B cell (primary cell): ENCODE results near the gene TSPAN16. TPM values are rescaled to one million over a fixed set of nuclear protein-coding genes. Genes with fewer than 3 reads are reported as not detected.

Experiments
- ATAC-seq: fragments of 200-7000 bp; cut with Tn5 transposase; one replicate; pipeline ENCODE4 v1.10.0; 2021; ENCODE audit warnings: low read depth, mild to moderate bottlenecking, moderate number of reproducible peaks, moderate library complexity
- CTCF ChIA-PET: fragments of 350-600 bp; sonication (Branson Sonifier 250); formaldehyde crosslinking; loops from one replicate; lab custom pipeline; 2021; ENCODE audit warnings: antibody characterized with exemption, inconsistent platforms; lab: Charles Lee
- POLR2A ChIA-PET: fragments of 350-600 bp; sonication (Branson Sonifier 250); formaldehyde crosslinking; loops from one replicate; lab custom pipeline; 2021; ENCODE audit warnings: antibody characterized with exemption; lab: Charles Lee
- DNase-seq: peaks from one replicate; pipeline ENCODE4 v3.0.0; 2013
- H2AFZ ChIP-seq: 2 replicates; pipeline ENCODE4 v1.6.1; 2012; ENCODE audit warnings: mild to moderate bottlenecking, low read depth, low read length; ENCODE audit not compliant: insufficient read depth, poor library complexity, severe bottlenecking
- H3K27ac ChIP-seq, 2 donors: 1 replicate in 1 of 2; 2 replicates in 1 of 2; pipeline ENCODE4 v1.5.1; 2012 to 2013; ENCODE audit warnings: low read length in 2 of 2, mild to moderate bottlenecking in 2 of 2, moderate library complexity in 1 of 2
- H3K27me3 ChIP-seq, 4 experiments: fragments of 200-600 bp in 1 of 4; sonication (generic) in 1 of 4; replicated peaks in 1 of 4; 1 replicate in 2 of 4; 2 replicates in 2 of 4; pipeline versions ENCODE4 v1.6.1 to v1.7.0; 2013 to 2016; ENCODE audit warnings: low read length in 3 of 4, mild to moderate bottlenecking in 2 of 4, mixed read lengths in 1 of 4, moderate library complexity in 1 of 4; ENCODE audit not compliant: insufficient read depth in 4 of 4, control insufficient read depth in 3 of 4; ENCODE audit errors: control extremely low read depth in 1 of 4
- H3K36me3 ChIP-seq, 2 experiments: replicated peaks in 1 of 2; 1 replicate in 1 of 2; 2 replicates in 1 of 2; pipeline versions ENCODE4 v1.6.1 to v1.7.1; 2013; ENCODE audit warnings: low read length in 1 of 2; ENCODE audit not compliant: insufficient read depth in 2 of 2, control insufficient read depth in 1 of 2; ENCODE audit errors: control extremely low read depth in 1 of 2, extremely low read depth in 1 of 2
- H3K4me1 ChIP-seq, 2 donors: fragments of 200-600 bp in 1 of 2; sonication (generic) in 1 of 2; 1 replicate in 1 of 2; 2 replicates in 1 of 2; pipeline versions ENCODE4 v1.5.1 to v1.6.1; 2013 to 2017; ENCODE audit warnings: low read length in 2 of 2; ENCODE audit not compliant: control insufficient read depth in 2 of 2, insufficient read depth in 2 of 2
- H3K4me2 ChIP-seq: replicated peaks from 2 replicates; pipeline ENCODE3; 2012; ENCODE audit warnings: mild to moderate bottlenecking, low read depth, low read length; ENCODE audit not compliant: poor library complexity, severe bottlenecking
- H3K4me3 ChIP-seq, 5 experiments: fragments of 200-600 bp in 1 of 5; sonication (generic) in 1 of 5; 1 replicate in 3 of 5; 2 replicates in 2 of 5; pipeline versions ENCODE4 v1.5.1 to v1.7.0; 2011 to 2016; ENCODE audit warnings: low read length in 4 of 5, mild to moderate bottlenecking in 4 of 5, low read depth in 2 of 5, control low read depth in 1 of 5, moderate library complexity in 1 of 5; ENCODE audit not compliant: insufficient read depth in 1 of 5; ENCODE audit errors: control extremely low read depth in 1 of 5, extremely low read depth in 1 of 5
- H3K79me2 ChIP-seq: fragments of 200-600 bp; sonication (generic); one replicate; pipeline ENCODE4 v1.6.0; 2016; ENCODE audit warnings: low read length; ENCODE audit not compliant: control insufficient read depth, insufficient read depth
- H3K9ac ChIP-seq: fragments of 200-600 bp; sonication (generic); 2 replicates; pipeline ENCODE4 v1.6.1; 2017; ENCODE audit warnings: mild to moderate bottlenecking, low read length, moderate library complexity
- H3K9me3 ChIP-seq, 3 donors: one replicate each; pipeline versions ENCODE4 v1.6.1 to v1.7.1; 2013; ENCODE audit warnings: low read length in 2 of 3; ENCODE audit not compliant: control insufficient read depth in 2 of 3, insufficient read depth in 1 of 3; ENCODE audit errors: control extremely low read depth in 1 of 3
- H4K20me1 ChIP-seq: 2 replicates; pipeline ENCODE4 v1.6.0; 2012; ENCODE audit warnings: mild to moderate bottlenecking, low read length; ENCODE audit not compliant: insufficient read depth, control insufficient read depth, poor library complexity, severe bottlenecking
- H3K27ac Mint-ChIP-seq: one replicate; pipeline ENCODE4 v1.8.0; 2021; ENCODE audit warnings: mixed read lengths
- H3K27me3 Mint-ChIP-seq: one replicate; pipeline ENCODE4 v1.8.0; 2021; ENCODE audit warnings: mixed read lengths
- H3K4me1 Mint-ChIP-seq: one replicate; pipeline ENCODE4 v1.8.0; 2021; ENCODE audit warnings: mixed read lengths
- H3K4me3 Mint-ChIP-seq: one replicate; pipeline ENCODE4 v1.8.0; 2021; ENCODE audit warnings: mixed read lengths
- H3K9me3 Mint-ChIP-seq: one replicate; pipeline ENCODE4 v1.8.0; 2022; ENCODE audit warnings: mixed read lengths; ENCODE audit not compliant: insufficient read depth
- EZH2 ChIP-seq: IDR thresholded peaks from 2 replicates; pipeline ENCODE4 v1.6.1; 2012; ENCODE audit warnings: borderline replicate concordance, low read depth, mild to moderate bottlenecking, moderate library complexity, low read length; ENCODE audit not compliant: insufficient read depth, poor library complexity, severe bottlenecking
- WGBS: methylation state at CpG from one replicate; pipeline ENCODE4 v1.1.5; 2013; ENCODE audit warnings: missing lambda C conversion rate; ENCODE audit not compliant: insufficient coverage; 5-methylcytosine and 5-hydroxymethylcytosine counted together
- intact Hi-C: fragments of 100-400 bp; cut with micrococcal nuclease; formaldehyde crosslinking; loops from one replicate; pipeline ENCODE4 v1.10.0; 2022
- polyA plus RNA-seq: library from polyadenylated mRNA; depleted of rRNA; stranded (reverse); fragments of >200 nt; gene quantifications from 2 replicates; pipeline ENCODE4 v1.2.3, GENCODE V29; 2012
- total RNA-seq, 2 donors: library from RNA; stranded (reverse); fragments of 120-200 nt in 1 of 2; gene quantifications; 1 replicate in 1 of 2; 2 replicates in 1 of 2; pipeline versions ENCODE4 v1.2.3 to v1.2.4, GENCODE V29; 2013 to 2022
- TF ChIP-seq, protein P1 (sequence below): fragments of 200-600 bp; IDR thresholded peaks from one replicate; pipeline ENCODE4 v1.8.0; 2022; ENCODE audit warnings: antibody characterized with exemption, mild to moderate bottlenecking

TSPAN16 gene
- total and polyA plus RNA-seq, 2 donors (not counting 1 experiment from before 2014, with no cell fraction given) = not detected

DNA sequence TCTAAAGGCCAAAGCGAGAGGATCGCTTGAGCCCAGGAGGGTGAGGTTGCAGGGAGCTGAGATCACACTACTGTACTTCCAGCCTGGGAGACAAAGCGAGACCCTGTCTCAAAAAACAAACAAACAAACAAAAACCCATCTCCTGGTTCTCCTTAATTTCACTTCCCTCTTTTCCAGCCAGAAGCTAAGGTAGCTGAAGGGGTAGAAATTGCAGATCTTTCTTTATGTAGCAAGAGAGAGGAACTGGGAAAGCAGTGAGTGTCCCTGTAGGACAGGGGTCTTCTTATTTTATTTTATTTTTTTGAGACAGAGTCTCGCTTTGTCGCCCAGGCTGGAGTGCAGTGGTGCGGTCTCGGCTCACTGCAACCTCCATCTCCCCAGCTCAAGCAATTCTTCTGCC lies 4.5 kb upstream of the TSPAN16 start:
- H3K4me1 ChIP-seq = peaks cover 0 to 10% of the 10 kb centered on the region in 2 donors
- DNase-seq (no peak), ATAC-seq (no peak)
- H4K20me1 ChIP-seq = no peaks in the 10 kb centered on the region
- peaks cover 0 to 19% (median 0%) of the 10 kb centered on the region in 4 experiments for H3K27me3 ChIP-seq
- no peak overlapping the region for H3K4me2 ChIP-seq
- intact Hi-C loops = no loop called here
- Mint-ChIP-seq H3K4me1 (peaks cover 8% of the 10 kb centered on the region), H3K9me3 (no peaks in the 10 kb centered on the region), H3K27me3 (peaks cover 27% of the 10 kb centered on the region), H3K27ac (no peak overlapping the region), H3K4me3 (no peak overlapping the region)
- H3K36me3 ChIP-seq = no peaks in the 10 kb centered on the region
- WGBS = 68% methylated on average over 4 of the region's 7 CpGs
- TF ChIP-seq EZH2 = no peak
- TF ChIP-seq, protein P1, sequence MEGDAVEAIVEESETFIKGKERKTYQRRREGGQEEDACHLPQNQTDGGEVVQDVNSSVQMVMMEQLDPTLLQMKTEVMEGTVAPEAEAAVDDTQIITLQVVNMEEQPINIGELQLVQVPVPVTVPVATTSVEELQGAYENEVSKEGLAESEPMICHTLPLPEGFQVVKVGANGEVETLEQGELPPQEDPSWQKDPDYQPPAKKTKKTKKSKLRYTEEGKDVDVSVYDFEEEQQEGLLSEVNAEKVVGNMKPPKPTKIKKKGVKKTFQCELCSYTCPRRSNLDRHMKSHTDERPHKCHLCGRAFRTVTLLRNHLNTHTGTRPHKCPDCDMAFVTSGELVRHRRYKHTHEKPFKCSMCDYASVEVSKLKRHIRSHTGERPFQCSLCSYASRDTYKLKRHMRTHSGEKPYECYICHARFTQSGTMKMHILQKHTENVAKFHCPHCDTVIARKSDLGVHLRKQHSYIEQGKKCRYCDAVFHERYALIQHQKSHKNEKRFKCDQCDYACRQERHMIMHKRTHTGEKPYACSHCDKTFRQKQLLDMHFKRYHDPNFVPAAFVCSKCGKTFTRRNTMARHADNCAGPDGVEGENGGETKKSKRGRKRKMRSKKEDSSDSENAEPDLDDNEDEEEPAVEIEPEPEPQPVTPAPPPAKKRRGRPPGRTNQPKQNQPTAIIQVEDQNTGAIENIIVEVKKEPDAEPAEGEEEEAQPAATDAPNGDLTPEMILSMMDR = no peak
- H3K9ac ChIP-seq = no peak overlapping the region
- H3K9me3 ChIP-seq = no peaks in the 10 kb centered on the region
- H2AFZ ChIP-seq = no peak overlapping the region
- H3K27ac ChIP-seq = no peak overlapping the region
- no peaks in the 10 kb centered on the region for H3K79me2 ChIP-seq
- ChIA-PET POLR2A (interaction anchor here (0.6 kb wide), 1 partner anchor 154 kb away, joined by 3 read pairs; no protein-coding TSS in a partner anchor), CTCF (interaction anchor here (0.9 to 4.1 kb wide), 3 partner anchors 92 to 191 kb away, joined by 3 to 38 read pairs (median 4); partner anchors contain the start of gene ELAVL3)
- no peak overlapping the region for H3K4me3 ChIP-seq

DNA sequence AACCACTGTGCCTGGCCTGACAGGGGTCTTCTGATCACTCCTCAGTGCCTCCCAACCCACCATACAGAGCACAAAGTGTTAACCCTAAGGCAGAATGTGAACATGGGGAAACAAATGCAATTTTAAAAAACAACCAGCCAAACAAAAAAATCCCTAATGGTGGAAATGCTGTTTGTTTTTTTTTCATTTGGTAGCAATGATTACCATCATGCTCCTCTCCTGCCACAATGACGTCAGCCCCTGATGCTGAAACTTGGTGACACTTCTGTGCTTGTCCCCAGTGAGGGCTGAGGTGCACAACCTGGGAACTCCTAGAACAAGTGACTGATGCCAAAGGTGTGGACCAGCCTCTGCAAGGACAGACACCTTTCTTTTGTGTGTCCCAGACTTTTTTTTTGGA lies 4.0 kb upstream of the TSPAN16 start:
- H3K27me3 ChIP-seq = peaks cover 0 to 19% (median 0%) of the 10 kb centered on the region in 4 experiments
- H3K36me3 ChIP-seq = no peaks in the 10 kb centered on the region
- H3K9me3 ChIP-seq = no peaks in the 10 kb centered on the region
- Mint-ChIP-seq H3K27ac (no peak overlapping the region), H3K4me3 (no peak overlapping the region), H3K9me3 (no peaks in the 10 kb centered on the region), H3K4me1 (peaks cover 8% of the 10 kb centered on the region), H3K27me3 (peaks cover 27% of the 10 kb centered on the region)
- H4K20me1 ChIP-seq = no peaks in the 10 kb centered on the region
- H2AFZ ChIP-seq = no peak overlapping the region
- ATAC-seq (no peak), DNase-seq (no peak)
- CTCF ChIA-PET = interaction anchor here (0.9 to 4.1 kb wide), 4 partner anchors 42 to 190 kb away, joined by 3 to 38 read pairs (median 8); partner anchors contain the start of gene ELAVL3
- H3K27ac ChIP-seq = no peak overlapping the region
- H3K9ac ChIP-seq = no peak overlapping the region
- peaks cover 0 to 10% of the 10 kb centered on the region in 2 donors for H3K4me1 ChIP-seq
- no peak overlapping the region for H3K4me2 ChIP-seq
- no CpG with 5 or more reads among the region's 1 CpG for WGBS
- TF ChIP-seq, protein P1 = no peak
- no peak for TF ChIP-seq EZH2
- H3K79me2 ChIP-seq = no peaks in the 10 kb centered on the region
- POLR2A ChIA-PET = interaction anchor here (0.6 kb wide), 1 partner anchor 154 kb away, joined by 3 read pairs; no protein-coding TSS in a partner anchor
- intact Hi-C loops = loop anchor here (2.0 kb wide), 1 partner anchor 83 kb away; the partner anchor contains the start of gene SWSAP1
- H3K4me3 ChIP-seq = no peak overlapping the region
